ENCODE results near the gene GSTM1. TPM values are rescaled to one million over a fixed set of nuclear protein-coding genes. Genes with fewer than 3 reads are reported as not detected.
A peak's percentile ranks its signal among the peaks of the same experiment; 100 is the strongest.

Gene GSTM1
- polyA plus RNA-seq, 3 donors, result 13.5 to 27.7 TPM; not detected in 1

GRCh38 chr1:109740615-109741373, 53.2 kb downstream of the GSTM1 start, which contains the start of gene GSTM3:
GSTM3 (minus strand) TSS chr1:109741038; CDS start chr1:109740287, 751 bp downstream.
- H3K9me3 ChIP-seq (replicated peaks in 1 of 2; ENCODE audit: control insufficient read depth in 1 of 2, insufficient read depth in 1 of 2, low read length in 2 of 2), result peaks cover 0 to 5% of the 10 kb centered on the region in 2 donors
- Mint-ChIP-seq H3K27ac (peak within 1 kb of the TSS in 1 of 7 donors; percentile 68), H3K9me3 (peaks cover 0 to 8% (median 2%) of the 10 kb centered on the region in 7 donors), H3K36me3 (peaks cover 0 to 7% of the 10 kb centered on the region in 2 donors), H3K4me3 (peak within 1 kb of the TSS; percentile 83 to 92), H3K4me1 (peaks cover 9% of the 10 kb centered on the region), H3K27me3 (ENCODE audit: low read depth in 3 of 3) (peaks cover 27 to 42% (median 38%) of the 10 kb centered on the region in 3 donors)
- H2AFZ ChIP-seq (ENCODE audit: insufficient read depth, low read depth, low read length, poor library complexity, severe bottlenecking), result peak within 1 kb of the TSS; percentile 89
- DNase-seq, result no peak
- intact Hi-C loops (cut with micrococcal nuclease), result no loop called here
- H3K9ac ChIP-seq (ENCODE audit: insufficient read depth, low read length, poor library complexity, severe bottlenecking), result peak within 1 kb of the TSS; percentile 68
- H3K4me3 ChIP-seq (replicated peaks in 1 of 3; ENCODE audit: low read depth in 2 of 3, low read length in 3 of 3), result peak within 1 kb of the TSS; percentile 44 to 77 (median 70)
- H3K27me3 ChIP-seq (ENCODE audit: control insufficient read depth in 2 of 2, insufficient read depth in 2 of 2, low read length in 2 of 2), result peaks cover 17 to 40% of the 10 kb centered on the region in 2 donors
- H4K20me1 ChIP-seq (ENCODE audit: insufficient read depth, low read length), result no peaks in the 10 kb centered on the region
- 9% methylated on average over 2 of the region's 10 CpGs for WGBS (ENCODE audit: insufficient coverage)
- H3K79me2 ChIP-seq (ENCODE audit: insufficient read depth, low read length), result no peaks in the 10 kb centered on the region
- H3K4me2 ChIP-seq (replicated peaks; ENCODE audit: extremely low read depth, low read length, poor library complexity, severe bottlenecking), result peak within 1 kb of the TSS; percentile 92
- H3K27ac ChIP-seq (ENCODE audit: low read depth in 1 of 2, low read length in 2 of 2), result peak within 1 kb of the TSS in 1 of 2 donors; percentile 41
- H3K4me1 ChIP-seq (ENCODE audit: control insufficient read depth in 1 of 2, insufficient read depth in 2 of 2, low read length in 2 of 2), result peaks cover 14% of the 10 kb centered on the region in 2 donors
- no peaks in the 10 kb centered on the region for H3K36me3 ChIP-seq (replicated peaks in 1 of 2; ENCODE audit: control insufficient read depth in 1 of 2, insufficient read depth in 2 of 2, low read length in 2 of 2)
- no peak for TF ChIP-seq CTCF (IDR thresholded peaks at IDR 0.05)

Other genes with a start within 250 kb of the GSTM1 start
- under 1 TPM in 2 of 3 donors, not detected in 1; 0.03 to 0.12 TPM for gene SYPL2, start 221.3 kb upstream of the GSTM1 start, polyA plus RNA-seq
- 1 to 10 TPM; 1.1 to 3.6 (median 1.7) TPM for gene ATXN7L2, start 203.9 kb upstream of the GSTM1 start, polyA plus RNA-seq
- gene CYB561D1, start 193.7 kb upstream of the GSTM1 start, polyA plus RNA-seq, result 10 to 100 TPM in 1 of 3 donors, 1 to 10 TPM in 2; 1.4 to 13.2 (median 4.2) TPM
- gene AMIGO1, start 178.1 kb upstream of the GSTM1 start, polyA plus RNA-seq, result under 1 TPM; 0.05 to 0.26 (median 0.07) TPM
- under 1 TPM in 1 of 3 donors, not detected in 2; 0.28 TPM for gene GPR61, start 147.9 kb upstream of the GSTM1 start, polyA plus RNA-seq
- 10 to 100 TPM in 2 of 3 donors, 1 to 10 TPM in 1; 3.0 to 14.2 (median 10.4) TPM for gene GNAI3, start 139.2 kb upstream of the GSTM1 start, polyA plus RNA-seq
- under 1 TPM in 1 of 3 donors, not detected in 2; 0.05 TPM for gene GNAT2, start 68.2 kb upstream of the GSTM1 start, polyA plus RNA-seq
- gene AMPD2, start 68.0 kb upstream of the GSTM1 start, polyA plus RNA-seq, result 100 to 1,000 TPM in 2 of 3 donors, 10 to 100 TPM in 1; 75.0 to 961 (median 117) TPM
- gene GSTM4, start 31.7 kb upstream of the GSTM1 start, polyA plus RNA-seq, result 10 to 100 TPM; 11.9 to 22.9 (median 15.9) TPM
- 10 to 100 TPM in 1 of 3 donors, 1 to 10 TPM in 2; 1.5 to 12.0 (median 6.3) TPM for gene GSTM2, start 19.8 kb upstream of the GSTM1 start, polyA plus RNA-seq
- gene GSTM5, start 24.4 kb downstream of the GSTM1 start, polyA plus RNA-seq, result not detected
- 1 to 10 TPM in 2 of 3 donors, under 1 TPM in 1; 0.69 to 3.2 (median 2.8) TPM for gene GSTM3, start 53.2 kb downstream of the GSTM1 start, polyA plus RNA-seq
- not detected for gene EPS8L3, start 76.1 kb downstream of the GSTM1 start, polyA plus RNA-seq
- gene CSF1, start 223.0 kb downstream of the GSTM1 start, polyA plus RNA-seq, result under 1 TPM; 0.11 to 0.69 (median 0.38) TPM

Measured in CD14-positive monocyte (primary cell).